T-helper 2 cell treated with Interferon-gamma antibody and Interleukin-4, amounts not matched to agents 100 ng/mL and 5 ng/mL, for 36 hours (primary cell): Measurements from ENCODE around the gene TRERF1. TPM values are rescaled to one million over a fixed set of nuclear protein-coding genes. Genes with fewer than 3 reads are reported as not detected.
"Not testable (repeated sequence)": the region's sequence is repeated elsewhere in the genome, so short reads cannot be mapped to it uniquely, and the experiment has no call there.

Source experiments
- intact Hi-C: fragments of 100-400 bp; cut with micrococcal nuclease; formaldehyde crosslinking; loops from one replicate; pipeline ENCODE4 v1.15.1; 2023
- total RNA-seq: library from RNA; stranded (reverse); gene quantifications from 2 replicates; pipeline ENCODE4 v1.2.3, GENCODE V29; 2022

The TRERF1 gene
- total RNA-seq, 1 donor from 2014 or later: 19.7 TPM

- intact Hi-C loops: no loop called here
Measured at GRCh38 chr6:42228305-42228704, 223.4 kb downstream of the TRERF1 start.

DNA sequence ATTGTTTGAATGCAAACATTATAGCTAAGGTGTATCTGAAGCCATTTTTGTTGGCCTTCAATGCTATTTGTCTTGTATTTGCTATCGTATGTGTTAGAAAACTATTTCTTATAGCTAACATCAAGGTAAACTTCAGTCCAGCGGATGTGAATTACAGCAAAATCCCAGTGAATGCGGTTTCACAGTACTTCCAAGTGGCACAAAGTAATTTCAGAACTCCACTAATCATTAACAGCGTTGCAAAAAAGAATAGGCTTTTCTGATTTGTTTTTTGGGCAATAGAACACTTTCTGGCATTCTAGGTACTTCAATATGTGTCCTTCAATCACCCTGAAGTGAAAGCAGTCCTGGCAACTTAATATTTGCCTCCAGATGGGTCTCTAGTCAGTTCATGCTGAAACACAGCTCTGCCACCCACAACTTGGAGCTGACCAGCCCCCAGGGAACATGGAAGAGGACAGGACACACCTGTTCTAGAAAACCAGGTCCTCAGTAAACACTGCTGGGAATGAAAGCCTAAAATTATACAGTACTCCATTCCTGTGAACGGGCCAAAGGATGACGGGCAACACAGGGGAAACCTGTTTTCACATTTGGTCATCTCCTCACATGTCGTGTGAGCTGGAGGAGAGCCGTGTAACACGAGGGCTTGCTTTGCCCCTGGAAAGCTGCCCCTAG is 224.4 kb downstream of the TRERF1 start:
- intact Hi-C loops: no loop called here

DNA sequence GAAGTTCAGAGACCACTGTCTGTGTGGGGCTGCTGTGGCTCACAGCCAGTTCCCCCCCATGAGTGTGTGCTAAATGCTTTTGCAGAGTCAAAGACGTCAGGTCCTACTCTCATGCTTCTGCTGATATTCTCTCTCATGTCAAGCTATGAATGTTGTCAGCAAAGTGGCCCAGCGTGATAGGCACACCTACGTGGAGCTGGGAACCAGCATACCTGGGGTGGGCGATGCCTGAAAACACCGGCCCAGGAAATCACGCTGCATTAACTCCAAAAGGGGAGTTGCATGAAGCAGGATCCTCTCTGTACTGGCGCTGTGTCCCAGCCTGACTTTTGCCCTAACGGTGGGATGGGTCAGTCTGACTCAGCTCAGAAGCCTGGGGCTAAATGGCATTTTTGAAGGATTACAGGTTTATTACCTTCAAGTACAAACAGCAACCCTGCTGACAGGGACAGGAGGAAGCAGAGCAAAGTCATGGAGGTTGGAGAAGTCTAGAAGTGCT is 225.0 kb downstream of the TRERF1 start:
- intact Hi-C loops: no loop called here

- intact Hi-C loops: no loop called here
Measured at GRCh38 chr6:42226161-42226611, 225.5 kb downstream of the TRERF1 start.

- intact Hi-C loops: no loop called here
Measured at GRCh38 chr6:42225419-42225818, 226.3 kb downstream of the TRERF1 start.

GRCh38 chr6:42225029-42225339 is 226.7 kb downstream of the TRERF1 start:
- intact Hi-C loops: no loop called here

GRCh38 chr6:42224222-42225028 is 227.3 kb downstream of the TRERF1 start:
- intact Hi-C loops: no loop called here

GRCh38 chr6:42222448-42222847 is 229.3 kb downstream of the TRERF1 start:
- intact Hi-C loops: no loop called here

DNA sequence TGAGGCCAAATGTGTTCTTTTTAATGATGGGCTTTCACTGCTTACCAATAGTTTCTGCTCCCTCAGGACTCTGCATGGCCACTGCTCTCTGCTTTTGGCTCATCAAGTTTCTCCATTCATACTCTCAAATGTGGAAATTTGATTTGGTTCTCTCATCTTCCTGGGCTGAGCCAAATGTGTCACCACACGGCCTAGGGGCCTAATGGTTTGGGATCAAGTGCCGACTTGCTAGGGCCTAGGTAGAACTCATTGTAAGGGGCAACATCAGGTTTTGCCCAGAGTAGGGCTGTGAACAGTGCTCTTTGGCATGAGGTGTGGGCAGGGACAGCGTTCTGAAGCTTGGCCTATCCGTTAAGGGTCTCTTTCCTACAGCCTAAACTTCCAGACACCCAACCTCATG is 230.2 kb downstream of the TRERF1 start:
- intact Hi-C loops: no loop called here

GRCh38 chr6:42220807-42221206 is 230.9 kb downstream of the TRERF1 start:
- intact Hi-C loops: no loop called here

DNA sequence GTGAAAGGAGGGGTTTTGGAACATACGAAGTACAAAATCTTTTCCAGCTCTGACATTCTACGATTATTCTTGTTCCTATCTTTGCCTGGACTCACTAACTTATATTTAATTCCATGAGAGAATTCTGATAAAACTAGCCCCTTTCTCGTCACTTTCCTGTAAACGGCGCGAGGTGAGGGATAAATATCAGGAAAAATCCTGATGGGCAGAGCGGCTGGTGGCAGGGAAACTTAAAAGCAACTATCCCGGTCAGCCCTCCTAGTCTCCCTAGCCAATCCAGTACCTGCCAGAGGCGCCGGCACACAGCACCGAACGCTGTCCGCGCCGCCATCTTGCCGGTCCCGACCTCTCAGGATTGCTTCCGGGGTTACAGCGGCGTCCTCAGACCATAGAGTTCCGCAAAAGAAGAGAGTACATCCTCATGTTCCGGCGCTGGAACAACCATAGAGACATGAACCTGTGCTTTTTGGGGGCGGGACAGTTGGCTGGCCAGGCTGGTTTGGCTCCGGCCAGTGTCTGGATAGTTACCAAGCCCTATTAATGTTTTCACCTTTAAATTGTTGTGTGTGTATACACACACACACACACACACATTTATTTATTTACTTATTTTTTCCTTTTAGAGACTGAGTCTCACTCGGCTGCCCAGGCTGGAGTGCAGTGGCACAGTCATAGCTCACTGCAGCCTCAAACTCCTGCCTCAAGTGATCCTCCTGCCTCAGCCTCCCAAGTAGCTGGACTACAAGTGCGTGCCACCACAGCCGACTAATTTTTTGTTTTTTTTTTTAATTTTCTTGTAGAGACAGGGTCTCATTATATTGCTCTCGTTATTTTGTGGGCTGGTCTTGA is 234.0 kb downstream of the TRERF1 start, which contains the start of gene MRPS10:
Gene MRPS10, minus strand, starts transcription at position 343 of the 849 bp plus-strand sequence. Its CDS starts 12 bp downstream, at position 331.
- intact Hi-C loops: loop anchor here (1.0 to 5.0 kb wide), 10 partner anchors 167 to 710 kb away; partner anchors contain the start of genes BYSL, CNPY3, MED20 and PRICKLE4

GRCh38 chr6:42217157-42217518 is 234.6 kb downstream of the TRERF1 start:
- intact Hi-C loops: loop anchor here (1.0 to 5.0 kb wide), 10 partner anchors 166 to 710 kb away; partner anchors contain the start of genes BYSL, CNPY3, MED20 and PRICKLE4

DNA sequence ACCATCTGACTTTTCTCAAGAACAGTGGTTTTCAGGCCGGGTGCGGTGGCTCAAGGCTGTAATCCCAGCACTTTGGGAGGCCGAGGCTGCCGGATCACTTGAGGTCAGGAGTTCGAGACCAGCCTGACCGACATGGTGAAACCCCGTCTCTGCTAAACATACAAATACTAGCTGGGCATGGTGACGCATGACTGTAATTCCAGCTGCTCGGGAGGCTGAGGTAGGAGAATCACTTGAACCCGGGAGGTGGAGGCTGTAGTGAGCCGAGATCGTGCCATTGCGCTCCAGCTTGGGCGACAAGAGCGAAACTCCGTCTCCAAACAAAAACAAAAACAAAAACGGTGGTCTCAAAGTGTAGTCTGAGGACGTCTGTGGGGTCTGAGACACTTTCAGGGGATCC is 235.2 kb downstream of the TRERF1 start:
- intact Hi-C loops: loop anchor here (2.0 to 5.0 kb wide), 5 partner anchors 166 to 711 kb away; partner anchors contain the start of genes CNPY3, TAF8, TFEB and TRERF1

DNA sequence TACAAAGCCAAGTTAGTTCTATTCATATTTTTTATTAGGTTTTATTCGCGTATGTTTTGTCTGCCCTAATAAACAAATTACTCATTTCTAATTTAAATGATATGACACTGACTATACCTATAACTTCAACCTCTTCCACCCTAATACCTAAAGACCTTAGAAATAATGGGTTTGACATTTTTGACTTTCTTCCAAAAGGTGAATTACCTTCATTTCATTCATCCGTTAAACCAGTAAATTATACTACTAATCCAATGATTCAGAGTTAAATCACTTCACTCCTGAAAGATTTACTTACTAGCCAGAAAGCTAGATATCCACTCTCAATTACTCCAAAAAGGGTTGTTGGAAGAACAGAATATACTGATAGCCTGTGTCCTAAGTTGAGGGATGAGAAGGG is 239.3 kb downstream of the TRERF1 start:
- intact Hi-C loops: no loop called here

- intact Hi-C loops: no loop called here
Measured at GRCh38 chr6:42211726-42212125, 240.0 kb downstream of the TRERF1 start.

DNA sequence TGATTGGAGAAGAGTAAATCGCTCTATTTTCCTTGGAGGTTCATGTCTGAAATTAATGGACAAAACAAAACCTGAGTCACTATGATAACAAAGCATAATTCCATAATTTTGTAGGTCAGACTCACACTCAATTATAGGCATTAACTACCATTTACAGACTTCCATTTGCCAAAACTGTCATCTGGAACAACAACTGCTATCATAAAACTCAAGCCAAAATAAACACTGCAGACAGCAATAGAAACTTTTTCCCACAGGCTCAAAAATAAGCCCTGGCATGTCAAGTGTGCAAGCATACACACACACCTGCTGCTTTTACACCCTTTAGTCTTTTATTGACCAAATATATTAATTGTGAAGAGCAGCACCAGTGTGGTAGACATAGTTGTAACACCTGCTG is 241.2 kb downstream of the TRERF1 start:
- intact Hi-C loops: no loop called here

GRCh38 chr6:42207559-42207958 is 244.2 kb downstream of the TRERF1 start:
- intact Hi-C loops: not testable (repeated sequence)

DNA sequence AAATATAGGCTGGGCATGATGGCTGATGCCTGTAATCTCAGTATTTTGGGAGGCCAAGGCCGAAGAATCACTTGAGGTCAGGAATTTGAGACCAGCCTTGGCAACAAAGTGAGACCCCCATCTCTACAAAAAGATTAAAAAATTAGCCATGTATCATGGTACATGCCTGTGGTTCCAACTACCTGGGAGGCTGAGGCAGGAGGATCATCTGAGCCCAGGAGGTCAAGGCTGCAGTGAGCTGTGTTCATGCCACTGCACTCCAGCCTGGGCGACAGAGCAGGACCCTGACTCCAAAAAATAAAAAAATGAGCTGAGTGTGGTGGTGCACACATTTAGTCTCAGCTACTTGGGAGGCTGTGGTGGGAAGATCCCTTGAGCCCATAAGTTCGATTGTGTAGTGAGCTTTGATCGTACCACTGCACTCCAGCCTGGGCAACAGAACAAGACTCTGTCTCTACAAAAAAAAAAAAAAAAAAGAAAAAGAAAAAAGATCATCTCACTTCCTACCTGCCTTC is 246.9 kb downstream of the TRERF1 start:
- intact Hi-C loops: no loop called here

- intact Hi-C loops: no loop called here
Measured at GRCh38 chr6:42203183-42203582, 248.5 kb downstream of the TRERF1 start.

GRCh38 chr6:42202131-42202915 is 249.4 kb downstream of the TRERF1 start:
- intact Hi-C loops: not testable (repeated sequence)
